SK-N-MC (cell line): ENCODE results near the gene NTF3.

Source experiments
- EZH2 ChIP-seq: fragments of 200-600 bp; sonication (generic); IDR thresholded peaks from one replicate; pipeline ENCODE4 v1.6.1; 2017; ENCODE audit warnings: antibody characterized with exemption
- FOXP2 ChIP-seq: optimal IDR thresholded peaks from 2 replicates; pipeline ENCODE3; 2011; ENCODE audit warnings: mild to moderate bottlenecking, moderate library complexity; ENCODE audit not compliant: insufficient read depth; ENCODE audit errors: extremely low read length, control extremely low read depth
- POLR2AphosphoS5 ChIP-seq: IDR thresholded peaks from 2 replicates; pipeline ENCODE4 v1.6.1; 2012; ENCODE audit warnings: mild to moderate bottlenecking, low read depth, low read length, borderline replicate concordance

DNA sequence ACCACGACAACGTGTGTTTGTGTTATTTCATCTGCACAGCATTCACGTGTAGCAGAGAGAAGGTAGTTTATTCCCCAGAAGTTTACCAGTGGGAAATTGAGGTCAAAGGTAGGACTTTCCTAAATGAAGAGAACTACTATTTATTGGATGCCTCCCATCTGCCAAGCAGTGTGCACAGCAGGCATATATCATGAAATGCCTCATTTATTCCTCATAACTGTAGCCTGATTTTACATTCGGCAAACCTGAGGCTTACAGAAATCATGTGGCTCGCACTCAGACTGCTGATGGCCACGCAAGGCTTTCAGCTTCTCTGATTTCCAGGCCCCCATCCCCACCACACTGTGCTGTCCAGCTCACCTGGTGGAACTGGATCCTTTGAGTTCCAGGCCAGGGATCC lies 33.5 kb downstream of the NTF3 start:
- no peak for TF ChIP-seq EZH2
- TF ChIP-seq FOXP2 = no peak
- TF ChIP-seq POLR2AphosphoS5 = no peak
